GM20000 (cell line): ENCODE results near the gene SLC1A2.

ENCODE experiments used
- DNase-seq: peaks from one replicate; pipeline ENCODE4 v3.0.0; 2012; ENCODE audit warnings: low spot score
- TF ChIP-seq, protein P1 (sequence below): IDR thresholded peaks from 2 replicates; pipeline ENCODE4 v1.5.1; 2012; ENCODE audit warnings: mild to moderate bottlenecking, control low read depth; ENCODE audit errors: extremely low read depth, missing control alignments

The SLC1A2 gene

GRCh38 chr11:35387111-35387982 is 32.0 kb downstream of the SLC1A2 start:
- no peak for DNase-seq

DNA sequence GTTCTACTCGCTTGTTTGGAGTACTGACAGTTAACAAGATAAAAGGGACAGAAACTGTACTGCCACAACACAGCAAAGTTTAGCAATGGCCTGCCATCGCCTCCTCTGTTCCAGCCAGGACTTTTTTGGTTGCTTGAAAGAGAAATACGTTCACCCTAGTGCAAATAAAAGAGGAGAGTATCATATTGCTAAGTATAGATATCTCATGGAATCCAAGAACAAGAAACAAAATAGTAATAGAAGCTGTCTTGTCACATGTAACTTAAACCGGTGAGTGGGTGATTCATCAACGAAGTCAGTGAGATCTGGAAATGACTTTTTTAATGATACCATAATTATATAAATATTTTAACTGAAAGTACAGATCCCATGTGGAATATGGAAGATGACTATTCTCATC is 35.4 kb downstream of the SLC1A2 start:
- TF ChIP-seq, protein P1, sequence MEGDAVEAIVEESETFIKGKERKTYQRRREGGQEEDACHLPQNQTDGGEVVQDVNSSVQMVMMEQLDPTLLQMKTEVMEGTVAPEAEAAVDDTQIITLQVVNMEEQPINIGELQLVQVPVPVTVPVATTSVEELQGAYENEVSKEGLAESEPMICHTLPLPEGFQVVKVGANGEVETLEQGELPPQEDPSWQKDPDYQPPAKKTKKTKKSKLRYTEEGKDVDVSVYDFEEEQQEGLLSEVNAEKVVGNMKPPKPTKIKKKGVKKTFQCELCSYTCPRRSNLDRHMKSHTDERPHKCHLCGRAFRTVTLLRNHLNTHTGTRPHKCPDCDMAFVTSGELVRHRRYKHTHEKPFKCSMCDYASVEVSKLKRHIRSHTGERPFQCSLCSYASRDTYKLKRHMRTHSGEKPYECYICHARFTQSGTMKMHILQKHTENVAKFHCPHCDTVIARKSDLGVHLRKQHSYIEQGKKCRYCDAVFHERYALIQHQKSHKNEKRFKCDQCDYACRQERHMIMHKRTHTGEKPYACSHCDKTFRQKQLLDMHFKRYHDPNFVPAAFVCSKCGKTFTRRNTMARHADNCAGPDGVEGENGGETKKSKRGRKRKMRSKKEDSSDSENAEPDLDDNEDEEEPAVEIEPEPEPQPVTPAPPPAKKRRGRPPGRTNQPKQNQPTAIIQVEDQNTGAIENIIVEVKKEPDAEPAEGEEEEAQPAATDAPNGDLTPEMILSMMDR: no peak
- no peak for DNase-seq

More at GRCh38 chr11:35387111-35387982, 32.0 kb downstream of the SLC1A2 start:
- TF ChIP-seq, protein P1: no peak

GRCh38 chr11:35381709-35382322 is 37.5 kb downstream of the SLC1A2 start:
- TF ChIP-seq, protein P1: no peak
- DNase-seq: no peak

DNA sequence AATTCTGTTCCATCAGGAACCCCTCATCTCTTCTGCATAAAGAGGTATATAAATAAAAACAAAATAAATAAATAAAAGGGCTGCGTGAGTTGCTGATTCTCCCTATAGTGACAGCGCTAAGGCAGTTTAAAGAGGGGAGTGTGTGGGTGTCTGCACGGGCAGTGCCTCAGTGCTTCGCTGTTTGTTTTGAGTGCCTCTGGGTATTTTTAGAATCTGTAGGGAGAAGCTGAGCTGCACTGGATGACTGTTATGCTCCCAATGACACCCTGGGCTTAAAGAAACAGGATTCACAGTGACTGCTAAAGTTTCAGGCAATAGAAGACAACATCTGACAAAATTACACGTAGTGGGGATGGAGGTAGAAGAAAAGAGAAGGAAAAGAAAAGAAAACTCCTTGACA is 38.8 kb downstream of the SLC1A2 start:
- TF ChIP-seq, protein P1: no peak
- no peak for DNase-seq

DNA sequence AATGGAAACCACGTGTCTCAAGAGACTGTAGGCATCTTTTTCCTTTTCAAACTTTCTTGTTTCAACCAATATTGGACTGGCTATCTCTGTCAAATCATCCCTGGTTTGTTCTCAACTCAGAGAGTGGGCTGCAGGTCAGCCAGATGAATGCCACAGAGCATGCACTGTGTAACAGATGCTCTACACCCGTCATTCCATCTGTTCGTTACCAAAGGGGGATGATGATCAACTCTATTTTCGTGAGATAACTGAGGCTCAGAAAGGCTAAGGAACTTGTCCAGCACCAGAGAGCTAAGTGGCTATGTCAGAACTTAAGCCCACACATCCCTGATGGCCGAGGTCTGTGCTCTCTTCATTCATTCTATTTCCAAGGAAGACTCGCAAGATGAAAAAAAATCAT is 42.1 kb downstream of the SLC1A2 start:
- TF ChIP-seq, protein P1: no peak
- no peak for DNase-seq

DNA sequence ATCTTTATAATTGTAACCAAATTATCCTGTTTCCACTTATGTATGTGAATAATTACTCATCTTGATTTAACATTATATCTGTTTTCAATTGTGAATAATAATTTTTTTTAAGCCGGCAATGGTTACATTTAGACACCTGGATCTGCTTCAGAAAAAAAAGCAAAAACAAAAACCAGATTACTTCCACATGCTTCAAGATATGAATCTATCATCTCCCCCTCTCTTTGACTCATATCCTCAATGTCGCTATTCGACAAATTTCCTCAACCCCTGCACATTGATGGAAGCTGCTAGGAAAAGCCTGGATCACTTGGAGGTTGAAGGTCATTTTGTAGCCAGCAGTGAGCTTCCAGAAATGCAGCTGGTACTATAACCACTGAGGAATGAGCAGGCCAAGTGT is 42.7 kb downstream of the SLC1A2 start:
- no peak for DNase-seq
- TF ChIP-seq, protein P1: no peak

DNA sequence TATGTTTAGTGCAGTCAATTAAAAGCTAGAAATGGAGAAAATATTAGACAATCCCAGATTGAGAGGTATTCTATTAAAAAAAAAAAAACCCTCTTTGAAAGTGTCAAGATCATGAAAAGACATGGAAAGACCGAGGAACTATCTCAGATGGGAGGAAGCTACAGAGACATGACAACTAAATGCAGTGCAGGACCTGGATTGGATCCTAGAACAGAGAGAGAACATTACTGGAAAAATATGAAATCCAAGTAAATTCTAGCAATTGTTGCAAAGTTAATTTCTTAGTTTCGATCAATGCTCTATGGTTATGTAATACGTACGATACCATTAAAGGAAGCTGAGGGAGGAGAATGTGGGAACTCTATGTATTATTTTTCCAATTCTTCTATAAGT is 43.2 kb downstream of the SLC1A2 start:
- no peak for DNase-seq
- TF ChIP-seq, protein P1: no peak
